OCI-M2 (cell line): ENCODE results near the gene DOCK1.

Experiments used
- DNase-seq: peaks from one replicate; lab custom pipeline; 2025; ENCODE audit not compliant: unreplicated experiment; lab: John Stamatoyannopoulos, UW

DOCK1 gene

DNA sequence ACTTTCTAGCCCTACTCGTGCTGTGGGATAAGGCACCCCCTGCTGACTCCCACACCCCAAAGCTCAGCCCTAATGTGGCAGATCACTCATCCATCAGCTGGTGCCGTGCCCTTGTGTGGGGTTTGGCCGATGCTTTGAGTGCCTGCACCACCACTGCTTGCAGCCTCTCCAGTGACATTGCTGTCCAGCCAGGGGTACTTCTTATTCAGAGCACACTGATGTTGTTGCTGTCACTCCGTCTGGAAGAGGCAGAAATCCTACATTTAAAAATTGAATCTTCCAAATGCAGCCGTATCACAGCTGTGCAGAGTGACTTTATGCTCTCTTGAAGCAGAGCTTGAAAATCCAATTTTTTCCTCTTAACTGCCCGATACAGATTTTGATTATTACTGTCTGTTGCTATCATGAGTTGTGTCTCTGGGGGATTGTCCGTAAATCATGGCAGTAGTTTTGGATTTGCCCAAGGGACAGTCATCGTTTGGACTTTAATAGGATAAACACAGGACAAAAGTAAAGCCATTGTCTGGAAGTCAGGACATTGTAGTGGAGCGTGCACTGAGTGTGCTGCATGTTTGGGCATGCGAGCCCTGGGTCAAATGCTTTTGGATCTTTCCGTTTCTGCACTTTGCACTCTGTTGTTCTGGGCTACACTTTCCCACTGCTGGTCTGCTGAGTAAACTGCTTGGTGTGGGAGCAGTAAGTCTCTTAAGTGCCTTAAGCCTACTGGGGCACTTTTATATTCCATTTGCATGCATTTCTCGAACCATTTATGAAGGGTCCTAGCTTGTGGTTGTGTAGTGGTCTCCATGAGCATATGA lies 128.2 kb downstream of the DOCK1 start:
- DNase-seq, result no peak

GRCh38 chr10:127034034-127034633 lies 128.9 kb downstream of the DOCK1 start:
- DNase-seq, result no peak

- no peak for DNase-seq
Measured at GRCh38 chr10:127034790-127035189, 129.6 kb downstream of the DOCK1 start.

- DNase-seq, result no peak
Measured at GRCh38 chr10:127035827-127036226, 130.6 kb downstream of the DOCK1 start.

GRCh38 chr10:127036987-127037386 lies 131.8 kb downstream of the DOCK1 start:
- DNase-seq, result no peak

- DNase-seq, result no peak
Measured at GRCh38 chr10:127039435-127039834, 134.2 kb downstream of the DOCK1 start.

GRCh38 chr10:127040756-127041155 lies 135.5 kb downstream of the DOCK1 start:
- no peak for DNase-seq

- DNase-seq, result no peak
Measured at GRCh38 chr10:127041552-127041951, 136.3 kb downstream of the DOCK1 start.

GRCh38 chr10:127043301-127043700 lies 138.1 kb downstream of the DOCK1 start:
- no peak for DNase-seq

- DNase-seq, result no peak
Measured at GRCh38 chr10:127044186-127044585, 139.0 kb downstream of the DOCK1 start.

DNA sequence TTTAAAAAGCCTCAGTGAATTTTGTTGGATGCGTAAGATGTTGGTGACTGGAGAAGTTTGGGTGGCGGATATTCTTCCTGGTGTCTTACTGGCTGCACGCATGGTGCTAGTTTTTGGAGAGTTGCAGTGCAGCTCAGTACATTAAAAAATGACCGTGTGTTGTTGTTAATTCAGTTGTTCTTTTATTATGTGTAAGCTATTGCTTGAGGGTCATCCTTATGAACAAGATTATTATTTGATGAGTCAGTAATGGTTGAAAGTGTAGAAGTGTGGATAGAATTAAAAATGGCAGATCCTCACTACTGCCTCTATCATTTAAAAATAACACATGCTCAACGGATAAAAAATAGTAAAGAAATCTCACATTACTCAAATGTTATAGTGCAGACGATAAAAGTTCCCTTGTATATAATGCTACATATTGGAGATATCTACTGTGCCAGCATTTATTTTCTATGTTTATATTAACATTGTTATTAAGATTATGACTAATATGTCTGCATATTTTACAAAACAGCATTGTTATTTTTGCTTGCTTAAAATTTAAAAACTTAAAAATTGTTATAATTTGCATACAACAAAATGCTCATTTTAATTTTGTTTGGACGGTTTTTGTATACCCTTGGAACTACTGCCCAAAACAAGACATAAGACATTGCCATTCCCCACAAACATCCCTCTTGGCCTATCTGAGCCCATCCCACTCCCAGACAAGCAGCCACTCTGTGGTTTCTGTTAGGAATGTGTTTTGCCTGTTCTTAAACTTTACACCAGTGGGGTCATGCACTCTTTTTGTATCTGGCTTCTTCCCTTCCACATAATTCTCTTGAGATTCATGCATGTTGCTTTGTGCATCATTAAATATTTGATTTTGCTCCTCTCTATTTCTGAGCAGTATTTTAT lies 142.0 kb downstream of the DOCK1 start:
- no peak for DNase-seq

- DNase-seq, result no peak
Measured at GRCh38 chr10:127047878-127048238, 142.6 kb downstream of the DOCK1 start.

GRCh38 chr10:127048630-127049029 lies 143.4 kb downstream of the DOCK1 start:
- DNase-seq, result no peak

- no peak for DNase-seq
Measured at GRCh38 chr10:127052001-127052400, 146.8 kb downstream of the DOCK1 start.

DNA sequence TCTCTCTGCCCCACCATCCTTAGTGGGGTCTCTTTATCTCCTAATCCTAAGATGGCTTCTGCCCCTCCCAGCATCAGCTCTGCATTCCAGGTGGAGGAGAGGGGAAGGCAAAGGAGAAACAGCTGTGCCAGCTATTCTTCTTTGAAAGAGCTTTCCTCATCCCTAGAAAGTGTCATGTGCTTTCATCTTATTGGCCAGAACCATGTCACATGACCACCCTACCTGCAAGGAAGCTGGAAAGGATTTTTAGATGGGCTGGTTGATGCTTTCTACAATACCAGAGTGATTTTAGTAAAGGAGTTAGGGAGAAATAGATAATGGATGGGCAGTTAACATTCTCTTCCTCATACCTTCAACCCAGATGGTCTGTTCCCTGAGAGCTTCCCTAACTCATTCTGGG lies 150.0 kb downstream of the DOCK1 start:
- DNase-seq, result no peak

DNA sequence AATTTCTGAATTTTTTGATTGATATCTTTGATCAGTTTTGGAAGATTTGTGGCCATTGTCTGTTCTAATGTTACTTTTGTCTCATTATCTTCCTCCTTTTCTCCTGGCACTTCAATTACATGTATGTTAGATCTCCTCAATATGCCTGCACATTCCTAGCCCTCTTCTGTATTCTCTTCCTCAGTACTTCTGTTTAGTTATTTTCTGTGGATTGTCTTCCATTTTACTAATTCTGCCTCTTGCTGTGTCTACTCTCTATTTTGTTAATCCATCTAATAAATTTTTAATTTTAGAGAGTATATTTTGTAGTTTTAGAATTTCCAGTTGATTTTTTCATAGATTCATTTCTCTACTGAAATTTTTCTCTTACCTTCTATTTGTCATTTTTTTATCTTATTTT lies 154.1 kb downstream of the DOCK1 start:
- no peak for DNase-seq

DNA sequence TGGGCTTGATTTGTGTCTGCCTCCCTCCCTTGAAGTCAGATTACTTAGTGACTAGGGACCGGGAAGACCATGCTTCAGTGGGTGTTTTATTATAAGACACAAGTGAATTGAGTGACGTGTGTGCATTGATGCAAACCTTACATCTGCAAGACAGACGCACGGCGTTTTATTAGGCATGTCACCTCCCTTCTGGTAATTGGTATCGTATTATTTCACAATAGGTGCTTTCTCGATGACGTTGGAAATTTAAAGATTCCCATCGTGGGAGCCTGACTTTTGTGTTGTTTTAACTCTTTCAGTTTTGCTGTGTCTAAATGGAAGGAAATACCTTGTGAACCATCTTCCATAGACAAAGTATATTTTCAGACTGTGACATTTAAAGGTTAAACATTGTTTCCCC lies 158.5 kb downstream of the DOCK1 start:
- DNase-seq, result no peak

DNA sequence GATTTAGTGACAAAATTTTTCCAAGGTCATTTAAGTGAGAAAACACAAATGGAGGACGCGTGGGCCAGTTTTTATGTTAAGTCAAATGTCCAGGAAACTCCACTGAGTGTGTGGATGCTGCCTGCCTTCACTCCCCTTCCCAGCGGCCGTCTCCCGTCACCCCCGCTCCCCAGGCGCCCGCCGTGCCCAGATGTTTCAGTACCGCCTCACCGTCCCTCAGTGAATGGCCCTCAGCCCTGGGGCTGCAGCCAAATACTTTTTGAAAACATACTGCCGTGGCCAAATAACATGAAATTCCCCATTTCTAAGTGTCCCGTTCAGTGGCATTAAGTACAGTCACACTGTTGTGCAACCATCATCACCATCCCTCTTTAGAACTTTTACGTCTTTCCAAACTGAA lies 159.2 kb downstream of the DOCK1 start:
- DNase-seq, result no peak

DNA sequence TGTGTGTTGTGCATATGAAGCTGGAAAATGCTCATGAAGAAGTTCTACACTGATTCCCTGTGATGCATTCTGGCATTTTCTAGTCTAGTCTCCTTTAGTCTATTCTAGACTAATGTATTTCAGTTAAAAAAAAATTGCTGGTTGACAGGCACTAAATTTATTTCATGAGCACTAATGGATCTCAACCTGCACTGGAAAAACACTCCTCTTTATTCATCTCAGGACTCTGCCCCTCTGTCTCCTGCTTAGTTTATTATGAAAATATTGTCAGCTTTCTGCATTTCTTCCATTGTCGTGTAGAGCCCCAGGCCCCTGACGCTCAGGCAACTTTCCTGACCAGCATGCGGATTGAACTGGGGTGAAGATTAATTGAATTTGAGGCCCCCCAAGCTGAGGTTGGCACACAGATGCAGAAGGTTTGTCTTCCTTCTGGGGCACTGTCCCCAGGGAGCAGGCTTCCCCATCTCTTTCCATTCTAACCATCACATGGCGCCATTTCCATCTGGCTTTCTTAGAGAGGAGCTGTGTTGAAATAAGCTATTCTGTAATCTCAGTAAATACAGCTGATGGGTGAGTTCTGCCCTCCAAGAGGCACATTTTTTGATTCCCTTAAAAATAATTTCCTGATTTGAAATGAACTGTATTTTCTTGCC lies 162.4 kb downstream of the DOCK1 start:
- no peak for DNase-seq

GRCh38 chr10:127068485-127068884 lies 163.3 kb downstream of the DOCK1 start:
- no peak for DNase-seq

- no peak for DNase-seq
Measured at GRCh38 chr10:127069436-127069835, 164.2 kb downstream of the DOCK1 start.
